Sigmoid colon (tissue), 3 donors: ENCODE measurements around the gene VGF.
A peak's percentile ranks its signal among the peaks of the same experiment; 100 is the strongest.

Experiments used
- CTCF ChIP-seq, 4 experiments: fragments of 450-650 bp in 3 of 4; fragments of 200-600 bp in 1 of 4; IDR thresholded peaks; one replicate each; pipeline ENCODE4 v1.5.1; 2016 to 2019; ENCODE audit warnings: antibody characterized with exemption in 4 of 4, mild to moderate bottlenecking in 3 of 4, moderate library complexity in 2 of 4
- POLR2A ChIP-seq, 2 donors: fragments of 450-650 bp; IDR thresholded peaks; one replicate each; pipeline ENCODE4 v1.6.1; 2016; ENCODE audit warnings: antibody characterized with exemption in 2 of 2, mild to moderate bottlenecking in 2 of 2, moderate library complexity in 2 of 2

GRCh38 chr7:101121991-101122932, 43.1 kb downstream of the VGF start:
- TF ChIP-seq CTCF (IDR thresholded peaks at IDR 0.05): no peak
- peak; percentile 19 to 26 for TF ChIP-seq POLR2A (IDR thresholded peaks at IDR 0.05)
